HEK293T (cell line): ENCODE data around the gene KCNJ11.
A peak's percentile ranks its signal among the peaks of the same experiment; 100 is the strongest.

Experiments
- CTCF ChIA-PET: fragments of 350-600 bp; formaldehyde crosslinking; extraction: SDS; loops from one replicate; lab custom pipeline; 2021; ENCODE audit warnings: antibody characterized with exemption, inconsistent platforms; lab: Yijun Ruan, JAX
- POLR2A ChIA-PET: fragments of 350-600 bp; formaldehyde crosslinking; extraction: SDS; loops from one replicate; lab custom pipeline; 2020; ENCODE audit warnings: antibody characterized with exemption, inconsistent platforms; lab: Yijun Ruan, JAX
- DNase-seq: peaks from one replicate; pipeline ENCODE4 v3.0.0; 2012; ENCODE audit warnings: mixed read lengths; ENCODE audit errors: extremely low spot score
- ARNT ChIP-seq: fragments of 450-650 bp; IDR thresholded peaks from 2 replicates; pipeline ENCODE4 v1.6.1; 2017; ENCODE audit warnings: mild to moderate bottlenecking
- BHLHE40 ChIP-seq: fragments of 450-650 bp; IDR thresholded peaks from 2 replicates; pipeline ENCODE4 v1.6.1; 2016; ENCODE audit warnings: mild to moderate bottlenecking, moderate library complexity, borderline replicate concordance
- CTBP1 ChIP-seq: fragments of 450-650 bp; IDR thresholded peaks from 2 replicates; pipeline ENCODE4 v1.6.1; 2016; ENCODE audit warnings: borderline replicate concordance
- ELF4 ChIP-seq: fragments of 450-650 bp; IDR thresholded peaks from 2 replicates; pipeline ENCODE4 v1.6.1; 2017; ENCODE audit warnings: antibody characterized with exemption
- FOXA1 ChIP-seq: fragments of 450-650 bp; IDR thresholded peaks from 2 replicates; pipeline ENCODE4 v1.6.1; 2016; ENCODE audit warnings: mild to moderate bottlenecking
- FOXK2 ChIP-seq: fragments of 450-650 bp; IDR thresholded peaks from 2 replicates; pipeline ENCODE4 v1.6.1; 2016; ENCODE audit warnings: mild to moderate bottlenecking
- FOXM1 ChIP-seq: fragments of 450-650 bp; IDR thresholded peaks from 2 replicates; pipeline ENCODE4 v1.6.1; 2017; ENCODE audit warnings: mild to moderate bottlenecking, borderline replicate concordance
- HDGF ChIP-seq: fragments of 450-650 bp; IDR thresholded peaks from 2 replicates; pipeline ENCODE4 v1.6.1; 2017; ENCODE audit warnings: antibody characterized with exemption, borderline replicate concordance
- L3MBTL2 ChIP-seq: fragments of 450-650 bp; conservative IDR thresholded peaks from 2 replicates; pipeline ENCODE4 v1.6.1; 2016; ENCODE audit warnings: mild to moderate bottlenecking
- LEF1 ChIP-seq: fragments of 450-650 bp; IDR thresholded peaks from 2 replicates; pipeline ENCODE4 v1.6.1; 2017; ENCODE audit warnings: mild to moderate bottlenecking, borderline replicate concordance
- NFRKB ChIP-seq: fragments of 450-650 bp; IDR thresholded peaks from 2 replicates; pipeline ENCODE4 v1.6.1; 2016; ENCODE audit warnings: mild to moderate bottlenecking, moderate library complexity
- SP1 ChIP-seq: fragments of 450-650 bp; IDR thresholded peaks from 2 replicates; pipeline ENCODE4 v1.6.1; 2017
- SUZ12 ChIP-seq: fragments of 450-650 bp; IDR thresholded peaks from 2 replicates; pipeline ENCODE4 v1.6.1; 2016; ENCODE audit warnings: mild to moderate bottlenecking
- TARDBP ChIP-seq: fragments of 450-650 bp; IDR thresholded peaks from 2 replicates; pipeline ENCODE4 v1.6.1; 2016
- ZNF384 ChIP-seq: fragments of 450-650 bp; IDR thresholded peaks from 2 replicates; pipeline ENCODE4 v1.6.1; 2016
- TF ChIP-seq, protein P1 (sequence below): fragments of 450-650 bp; IDR thresholded peaks from 2 replicates; pipeline ENCODE4 v1.6.1; 2016

Gene KCNJ11

DNA sequence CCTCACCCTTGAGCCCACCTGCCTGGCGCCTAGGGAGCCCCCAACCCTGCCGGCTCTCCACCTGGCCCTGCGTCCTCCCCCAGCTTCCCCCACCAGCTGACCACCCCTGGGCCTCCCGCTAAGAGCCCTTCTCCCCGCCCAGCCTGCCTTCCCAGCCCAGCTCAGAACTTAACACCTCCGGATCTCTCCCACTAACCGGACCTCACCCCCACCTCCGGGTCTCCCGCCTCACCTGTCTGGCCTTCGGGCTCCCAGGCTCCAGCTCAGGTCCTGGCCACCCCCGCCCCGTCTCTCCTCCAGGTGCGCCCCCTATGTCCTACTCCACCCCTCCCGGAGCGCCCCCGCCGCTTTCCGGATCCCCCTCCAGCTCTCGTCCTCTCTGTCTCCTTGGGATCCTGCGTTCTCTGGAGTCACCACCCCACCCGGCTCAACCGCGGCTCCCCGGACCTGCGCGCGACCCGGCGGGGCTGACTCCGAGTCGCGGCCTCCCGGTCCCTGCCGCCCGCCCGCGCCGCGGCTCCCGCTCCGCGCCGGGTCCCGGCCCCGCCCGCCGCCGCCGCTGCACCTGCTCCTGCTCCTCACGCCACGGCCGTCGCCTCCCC, at the start of gene KCNJ11:
Gene KCNJ11, minus strand, starts transcription at position 51 of the 602 bp plus-strand sequence. CDS start 568 bp downstream, outside the sequence.
- TF ChIP-seq SP1, result no peak
- TF ChIP-seq FOXM1, result no peak
- no peak for TF ChIP-seq CTBP1
- no peak for TF ChIP-seq ZNF384
- no peak for TF ChIP-seq FOXK2
- TF ChIP-seq NFRKB, result no peak
- no peak for TF ChIP-seq HDGF
- TF ChIP-seq ARNT, result no peak
- TF ChIP-seq FOXA1, result no peak
- no peak for TF ChIP-seq LEF1
- TF ChIP-seq, protein P1, sequence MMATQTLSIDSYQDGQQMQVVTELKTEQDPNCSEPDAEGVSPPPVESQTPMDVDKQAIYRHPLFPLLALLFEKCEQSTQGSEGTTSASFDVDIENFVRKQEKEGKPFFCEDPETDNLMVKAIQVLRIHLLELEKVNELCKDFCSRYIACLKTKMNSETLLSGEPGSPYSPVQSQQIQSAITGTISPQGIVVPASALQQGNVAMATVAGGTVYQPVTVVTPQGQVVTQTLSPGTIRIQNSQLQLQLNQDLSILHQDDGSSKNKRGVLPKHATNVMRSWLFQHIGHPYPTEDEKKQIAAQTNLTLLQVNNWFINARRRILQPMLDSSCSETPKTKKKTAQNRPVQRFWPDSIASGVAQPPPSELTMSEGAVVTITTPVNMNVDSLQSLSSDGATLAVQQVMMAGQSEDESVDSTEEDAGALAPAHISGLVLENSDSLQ, result no peak
- ChIA-PET CTCF (interaction anchor here (0.6 to 2.1 kb wide), 8 partner anchors 91 to 584 kb away, joined by 3 to 18 read pairs (median 4); no protein-coding TSS in a partner anchor), POLR2A (interaction anchor here (0.7 to 0.8 kb wide), 4 partner anchors 91 to 169 kb away, joined by 3 read pairs; partner anchors contain the start of gene NUCB2)
- DNase-seq, result peak; percentile 19

DNA sequence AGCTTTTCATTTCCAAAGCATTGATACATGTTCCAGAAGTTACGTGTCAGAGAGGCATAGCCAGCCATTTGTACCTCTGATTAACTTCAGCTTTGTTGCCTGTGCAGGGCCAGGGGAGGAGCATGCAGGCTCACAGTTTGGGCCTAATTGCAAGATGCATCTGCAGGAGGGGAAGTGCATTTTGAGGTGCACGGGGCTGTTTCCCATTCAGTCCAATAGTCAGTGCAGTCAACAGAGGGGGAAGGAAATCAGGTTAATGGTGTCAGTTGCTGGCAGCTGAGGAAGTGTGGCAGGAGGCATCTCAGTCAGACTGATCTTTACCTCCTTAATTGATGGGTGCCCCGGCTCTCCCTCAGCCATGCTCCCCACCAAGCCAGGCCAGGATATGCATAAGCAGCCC, 48.9 kb upstream of the KCNJ11 start:
- ChIA-PET POLR2A (no interaction called here), CTCF (no interaction called here)
- no peak for DNase-seq
- TF ChIP-seq ELF4 (no peak), NFRKB (no peak), HDGF (no peak), L3MBTL2 (no peak), FOXA1 (no peak), SUZ12 (no peak), FOXM1 (no peak), CTBP1 (no peak), BHLHE40 (no peak), SP1 (no peak), LEF1 (no peak), FOXK2 (no peak), ARNT (no peak), TARDBP (no peak), ZNF384 (no peak)
- TF ChIP-seq, protein P1, result no peak

DNA sequence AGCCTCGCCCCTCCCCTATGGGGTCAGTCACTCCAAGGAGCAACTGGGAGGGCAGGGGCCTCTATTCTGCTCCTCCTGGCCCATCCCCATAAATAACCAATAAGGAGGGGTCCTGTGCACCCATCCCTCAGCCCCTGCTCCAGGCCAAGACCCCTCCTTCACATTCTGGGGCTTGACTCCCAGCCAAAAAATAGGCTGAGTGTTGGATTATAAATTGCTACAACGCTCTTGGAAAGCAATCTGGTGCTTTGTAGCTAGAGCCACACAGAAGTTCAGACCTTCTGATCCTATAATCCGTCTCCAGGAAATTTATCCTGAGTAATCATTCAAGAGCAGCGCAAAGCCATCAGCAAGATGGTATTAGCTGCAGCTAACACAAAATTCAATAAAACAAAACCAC, 45.6 kb upstream of the KCNJ11 start:
- no peak for TF ChIP-seq HDGF
- TF ChIP-seq LEF1, result no peak
- TF ChIP-seq FOXM1, result no peak
- TF ChIP-seq FOXK2, result no peak
- TF ChIP-seq, protein P1, result no peak
- TF ChIP-seq FOXA1, result no peak
- no peak for TF ChIP-seq NFRKB
- no peak for TF ChIP-seq CTBP1
- TF ChIP-seq ZNF384, result no peak
- TF ChIP-seq L3MBTL2, result no peak
- no peak for TF ChIP-seq SP1
- TF ChIP-seq ELF4, result no peak
- no peak for TF ChIP-seq TARDBP
- no peak for TF ChIP-seq BHLHE40
- TF ChIP-seq ARNT, result no peak
- no peak for TF ChIP-seq SUZ12
- ChIA-PET CTCF (no interaction called here), POLR2A (no interaction called here)
- DNase-seq, result no peak

DNA sequence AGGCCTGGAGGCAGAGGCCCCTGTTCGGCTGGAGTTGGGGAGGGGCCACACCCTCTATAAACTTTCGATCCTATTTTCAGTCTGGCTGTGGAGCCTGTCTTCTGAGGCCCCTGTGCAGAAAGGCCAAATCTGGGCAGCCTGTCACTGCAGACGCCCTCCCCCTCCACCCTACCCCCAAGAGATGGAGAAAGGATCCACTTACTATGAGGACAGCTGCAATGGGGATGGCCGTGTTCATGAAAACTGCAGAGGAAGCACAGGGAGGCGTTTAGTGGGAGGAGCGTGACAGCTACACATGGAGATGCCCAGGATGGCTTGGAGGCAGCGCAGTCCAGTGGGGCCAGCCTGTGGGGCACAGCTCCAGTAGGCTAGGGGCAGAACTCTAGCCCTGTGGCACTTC, 43.5 kb upstream of the KCNJ11 start:
- ChIA-PET POLR2A (no interaction called here), CTCF (no interaction called here)
- TF ChIP-seq TARDBP, result no peak
- no peak for TF ChIP-seq LEF1
- no peak for TF ChIP-seq L3MBTL2
- no peak for TF ChIP-seq CTBP1
- no peak for TF ChIP-seq NFRKB
- TF ChIP-seq ARNT, result no peak
- no peak for TF ChIP-seq FOXA1
- TF ChIP-seq FOXK2, result no peak
- DNase-seq, result no peak

DNA sequence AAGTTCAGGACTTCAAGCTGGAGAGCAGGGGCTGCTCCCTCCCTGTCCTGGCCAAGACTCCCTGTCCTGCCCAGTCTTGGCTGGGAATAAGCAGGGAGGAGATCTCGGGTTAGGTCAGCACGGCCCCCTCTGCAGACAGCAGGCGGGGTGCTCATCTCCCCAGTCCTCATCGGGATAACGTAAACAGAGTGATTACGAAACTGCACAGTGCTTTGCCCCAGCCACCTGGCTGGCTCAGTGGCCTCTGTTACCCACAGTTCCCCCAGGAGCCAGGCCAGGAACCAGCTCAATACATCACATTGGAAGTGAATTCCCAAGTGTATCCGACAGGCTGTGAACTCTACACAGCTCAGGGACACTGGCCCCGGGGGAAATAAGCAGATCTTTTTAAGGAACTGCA, 42.7 kb upstream of the KCNJ11 start:
- CTCF ChIA-PET, result no interaction called here
- POLR2A ChIA-PET, result no interaction called here
- TF ChIP-seq FOXM1 (no peak), CTBP1 (no peak), FOXK2 (no peak), SUZ12 (no peak)
- no peak for DNase-seq

DNA sequence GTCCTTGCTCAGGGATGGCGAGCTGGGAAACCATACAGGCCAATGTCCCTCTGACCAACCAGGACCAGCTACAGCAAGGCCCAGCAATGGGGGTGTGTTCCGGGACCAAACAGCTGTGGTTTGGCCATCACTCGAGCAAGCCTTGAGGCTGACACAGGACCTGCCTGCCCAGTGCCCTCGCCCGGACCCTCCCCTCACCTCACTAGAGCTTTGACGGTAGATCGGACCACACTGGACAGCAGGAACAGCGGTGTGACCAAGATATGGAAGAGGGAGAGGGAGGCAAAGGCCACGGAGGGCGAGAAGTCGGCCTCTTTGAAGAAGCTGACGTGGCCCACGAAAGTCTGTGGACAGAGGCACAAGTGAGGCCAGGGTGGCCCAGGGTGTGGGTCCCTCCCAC, 42.2 kb upstream of the KCNJ11 start:
- POLR2A ChIA-PET, result no interaction called here
- TF ChIP-seq LEF1 (no peak), FOXK2 (no peak), ELF4 (no peak), NFRKB (no peak), TARDBP (no peak), L3MBTL2 (no peak), ZNF384 (no peak), HDGF (no peak), BHLHE40 (no peak), FOXM1 (no peak), CTBP1 (no peak)
- CTCF ChIA-PET, result no interaction called here
- no peak for DNase-seq
